ENCODE measurements around the gene SNX7.

- TF ChIP-seq CTCF (conservative IDR thresholded peaks at IDR 0.05 in 1 of 2, IDR thresholded peaks at IDR 0.05 in 1 of 2; ENCODE audit: extremely low read depth in 1 of 2, insufficient read depth in 1 of 2, low read depth in 1 of 2, low read length in 2 of 2), result no peak
- no peak for TF ChIP-seq EZH2 (IDR thresholded peaks at IDR 0.05; ENCODE audit: borderline replicate concordance, low read length)
Observed at GRCh38 chr1:98690576-98690975, 29.1 kb downstream of the SNX7 start.
